HL-60 (cell line): ENCODE results near the gene PCCA.

Source experiments
- CTCF ChIP-seq: IDR thresholded peaks from one replicate; pipeline ENCODE4 v1.5.1; 2011; ENCODE audit warnings: low read length, control low read depth, inconsistent platforms; ENCODE audit not compliant: insufficient read depth
- GABPA ChIP-seq: IDR thresholded peaks from 2 replicates; pipeline ENCODE4 v1.6.1; 2012; ENCODE audit warnings: low read depth
- POLR2AphosphoS5 ChIP-seq: IDR thresholded peaks from 2 replicates; pipeline ENCODE4 v1.6.1; 2012; ENCODE audit warnings: low read depth
- TF ChIP-seq, protein P1 (sequence below): IDR thresholded peaks from 2 replicates; pipeline ENCODE4 v1.6.1; 2012; ENCODE audit warnings: low read depth; ENCODE audit not compliant: insufficient replicate concordance

DNA sequence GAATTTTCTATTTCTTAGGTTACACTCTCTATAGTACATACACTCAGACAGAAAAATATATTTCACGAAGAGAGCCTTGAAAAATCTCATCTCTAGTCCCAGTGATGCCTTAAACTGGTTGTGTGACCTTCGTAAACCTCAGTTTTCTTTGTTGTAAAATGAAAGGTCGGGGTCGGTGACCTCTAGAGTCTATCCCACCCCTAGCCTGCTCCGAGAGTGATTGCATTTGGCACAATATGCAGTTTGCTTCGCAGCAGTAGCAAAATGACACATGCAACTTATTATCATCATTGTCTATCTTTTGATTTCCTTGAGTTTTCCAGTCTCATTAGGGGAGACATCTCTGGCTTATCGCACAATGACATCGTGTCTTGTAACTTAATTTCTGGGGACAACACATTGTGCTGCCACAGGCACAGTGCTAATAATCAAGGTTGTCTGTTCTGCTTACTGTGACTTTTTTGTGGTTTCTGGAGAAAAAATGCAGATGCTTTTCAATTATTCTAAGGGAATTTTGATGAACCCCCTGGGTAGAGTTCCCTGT is 384.7 kb downstream of the PCCA start:
- no peak for TF ChIP-seq CTCF
- TF ChIP-seq POLR2AphosphoS5 = no peak
- TF ChIP-seq, protein P1, sequence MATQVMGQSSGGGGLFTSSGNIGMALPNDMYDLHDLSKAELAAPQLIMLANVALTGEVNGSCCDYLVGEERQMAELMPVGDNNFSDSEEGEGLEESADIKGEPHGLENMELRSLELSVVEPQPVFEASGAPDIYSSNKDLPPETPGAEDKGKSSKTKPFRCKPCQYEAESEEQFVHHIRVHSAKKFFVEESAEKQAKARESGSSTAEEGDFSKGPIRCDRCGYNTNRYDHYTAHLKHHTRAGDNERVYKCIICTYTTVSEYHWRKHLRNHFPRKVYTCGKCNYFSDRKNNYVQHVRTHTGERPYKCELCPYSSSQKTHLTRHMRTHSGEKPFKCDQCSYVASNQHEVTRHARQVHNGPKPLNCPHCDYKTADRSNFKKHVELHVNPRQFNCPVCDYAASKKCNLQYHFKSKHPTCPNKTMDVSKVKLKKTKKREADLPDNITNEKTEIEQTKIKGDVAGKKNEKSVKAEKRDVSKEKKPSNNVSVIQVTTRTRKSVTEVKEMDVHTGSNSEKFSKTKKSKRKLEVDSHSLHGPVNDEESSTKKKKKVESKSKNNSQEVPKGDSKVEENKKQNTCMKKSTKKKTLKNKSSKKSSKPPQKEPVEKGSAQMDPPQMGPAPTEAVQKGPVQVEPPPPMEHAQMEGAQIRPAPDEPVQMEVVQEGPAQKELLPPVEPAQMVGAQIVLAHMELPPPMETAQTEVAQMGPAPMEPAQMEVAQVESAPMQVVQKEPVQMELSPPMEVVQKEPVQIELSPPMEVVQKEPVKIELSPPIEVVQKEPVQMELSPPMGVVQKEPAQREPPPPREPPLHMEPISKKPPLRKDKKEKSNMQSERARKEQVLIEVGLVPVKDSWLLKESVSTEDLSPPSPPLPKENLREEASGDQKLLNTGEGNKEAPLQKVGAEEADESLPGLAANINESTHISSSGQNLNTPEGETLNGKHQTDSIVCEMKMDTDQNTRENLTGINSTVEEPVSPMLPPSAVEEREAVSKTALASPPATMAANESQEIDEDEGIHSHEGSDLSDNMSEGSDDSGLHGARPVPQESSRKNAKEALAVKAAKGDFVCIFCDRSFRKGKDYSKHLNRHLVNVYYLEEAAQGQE = no peak
- TF ChIP-seq GABPA = no peak
